Stomach (tissue), 4 donors: ENCODE data around the gene CORO7.
A peak's percentile ranks its signal among the peaks of the same experiment; 100 is the strongest.

ENCODE experiments used
- CTCF ChIP-seq, 7 experiments: fragments of 450-650 bp in 4 of 7; fragments of 200-600 bp in 3 of 7; sonication (generic) in 3 of 7; IDR thresholded peaks; one replicate each; pipeline ENCODE4 v1.5.1; 2016 to 2019; ENCODE audit warnings: antibody characterized with exemption in 7 of 7, control low read depth in 2 of 7, mild to moderate bottlenecking in 1 of 7
- EP300 ChIP-seq: sonication (generic); formaldehyde crosslinking; IDR thresholded peaks from one replicate; pipeline ENCODE4 v1.6.1; 2017; ENCODE audit warnings: antibody characterized with exemption
- POLR2A ChIP-seq, 4 donors: fragments of 450-650 bp; IDR thresholded peaks; one replicate each; pipeline ENCODE4 v1.6.1; 2016; ENCODE audit warnings: antibody characterized with exemption in 4 of 4, control low read depth in 2 of 4, mild to moderate bottlenecking in 1 of 4, moderate library complexity in 1 of 4
- POLR2AphosphoS5 ChIP-seq, 3 donors: sonication (generic); formaldehyde crosslinking; IDR thresholded peaks; one replicate each; pipeline ENCODE4 v1.6.1; 2016; ENCODE audit warnings: antibody characterized with exemption in 3 of 3

GRCh38 chr16:4402439-4403132, 13.8 kb downstream of the CORO7 start:
- peak in 6 of 7 experiments; percentile 71 to 96 (median 91) for TF ChIP-seq CTCF (IDR thresholded peaks at IDR 0.05)
- no peak for TF ChIP-seq POLR2A (IDR thresholded peaks at IDR 0.05)
- no peak for TF ChIP-seq EP300
- TF ChIP-seq POLR2AphosphoS5 (IDR thresholded peaks at IDR 0.05), result peak in 1 of 3 donors; percentile 44
